Prostate gland (tissue), 2 donors: ENCODE measurements around the gene ATF7IP2.

Experiments
- CTCF ChIP-seq, 4 experiments: fragments of 200-600 bp in 2 of 4; fragments of 450-650 bp in 2 of 4; sonication (generic) in 2 of 4; IDR thresholded peaks; 1 replicate in 3 of 4; 2 replicates in 1 of 4; pipeline ENCODE4 v1.5.1; 2016 to 2019; ENCODE audit warnings: antibody characterized with exemption in 4 of 4, mild to moderate bottlenecking in 2 of 4, moderate library complexity in 2 of 4
- POLR2A ChIP-seq: fragments of 450-650 bp; IDR thresholded peaks from one replicate; pipeline ENCODE4 v1.6.1; 2016; ENCODE audit warnings: antibody characterized with exemption, mild to moderate bottlenecking
- POLR2AphosphoS5 ChIP-seq: sonication (generic); formaldehyde crosslinking; IDR thresholded peaks from one replicate; pipeline ENCODE4 v1.6.1; 2017; ENCODE audit warnings: antibody characterized with exemption

GRCh38 chr16:10518479-10519041, 132.7 kb downstream of the ATF7IP2 start:
- TF ChIP-seq POLR2AphosphoS5: no peak
- no peak for TF ChIP-seq CTCF (IDR thresholded peaks at IDR 0.05)
- no peak for TF ChIP-seq POLR2A
